T-cell (primary cell): Measurements from ENCODE around the gene PCDHB13. TPM values are rescaled to one million over a fixed set of nuclear protein-coding genes. Genes with fewer than 3 reads are reported as not detected.

Experiments used
- ATAC-seq, 4 experiments: fragments of 200-7000 bp in 3 of 4; fragments of 150-1000 bp in 1 of 4; cut with Tn5 transposase; replicated peaks in 1 of 4; 1 replicate in 3 of 4; 2 replicates in 1 of 4; pipeline ENCODE4 v1.10.0; 2021; ENCODE audit warnings: moderate library complexity in 3 of 4, mild to moderate bottlenecking in 2 of 4, moderate number of reproducible peaks in 1 of 4
- CTCF ChIA-PET, 2 donors: fragments of 300-600 bp; sonication (Branson Sonifier 250); formaldehyde crosslinking; loops; one replicate each; lab custom pipeline; 2022; ENCODE audit warnings: antibody characterized with exemption in 2 of 2; lab: Charles Lee
- POLR2A ChIA-PET, 2 donors: fragments of 300-600 bp; sonication (Branson Sonifier 250); formaldehyde crosslinking; loops; one replicate each; lab custom pipeline; 2022; ENCODE audit warnings: antibody characterized with exemption in 2 of 2; lab: Charles Lee
- DNase-seq, 35 experiments: peaks; one replicate each; pipeline versions ENCODE4 v3.0.0 to v3.0.0-alpha.2; 2013 to 2023
- H3K27ac ChIP-seq: one replicate; pipeline ENCODE4 v1.5.1; 2013; ENCODE audit warnings: low read length
- H3K27me3 ChIP-seq, 2 experiments: replicated peaks in 1 of 2; 1 replicate in 1 of 2; 2 replicates in 1 of 2; pipeline versions ENCODE4 v1.6.1 to v1.7.0; 2013; ENCODE audit warnings: low read length in 1 of 2, mixed read lengths in 1 of 2; ENCODE audit not compliant: control insufficient read depth in 2 of 2, insufficient read depth in 2 of 2; ENCODE audit errors: extremely low read depth in 1 of 2
- H3K36me3 ChIP-seq, 2 donors: 1 replicate in 1 of 2; 2 replicates in 1 of 2; pipeline versions ENCODE4 v1.6.1 to v1.7.0; 2013; ENCODE audit warnings: low read length in 1 of 2; ENCODE audit not compliant: control insufficient read depth in 2 of 2, insufficient read depth in 1 of 2; ENCODE audit errors: extremely low read depth in 1 of 2
- H3K4me1 ChIP-seq, 2 experiments: 1 replicate in 1 of 2; 2 replicates in 1 of 2; pipeline versions ENCODE4 v1.6.1 to v1.7.0; 2013; ENCODE audit warnings: low read length in 2 of 2, mixed read lengths in 1 of 2; ENCODE audit not compliant: insufficient read depth in 2 of 2, control insufficient read depth in 1 of 2; ENCODE audit errors: extremely low read depth in 1 of 2
- H3K4me3 ChIP-seq, 2 donors: 1 replicate in 1 of 2; 2 replicates in 1 of 2; pipeline versions ENCODE4 v1.5.1 to v1.7.0; 2013; ENCODE audit warnings: mild to moderate bottlenecking in 2 of 2, low read length in 1 of 2, moderate library complexity in 1 of 2; ENCODE audit not compliant: control insufficient read depth in 1 of 2; ENCODE audit errors: extremely low read depth in 1 of 2
- H3K9me3 ChIP-seq: 2 replicates; pipeline ENCODE4 v1.7.0; 2013
- H3K27ac Mint-ChIP-seq, 2 donors: one replicate each; pipeline ENCODE4 v1.8.0; 2020 to 2021; ENCODE audit warnings: mild to moderate bottlenecking in 2 of 2, mixed read lengths in 2 of 2
- H3K27me3 Mint-ChIP-seq, 2 donors: one replicate each; pipeline ENCODE4 v1.8.0; 2021 to 2022; ENCODE audit warnings: mixed read lengths in 2 of 2
- H3K36me3 Mint-ChIP-seq: one replicate; pipeline ENCODE4 v1.8.0; 2021; ENCODE audit warnings: mixed read lengths
- H3K4me1 Mint-ChIP-seq, 3 donors: one replicate each; pipeline ENCODE4 v1.8.0; 2020 to 2022; ENCODE audit warnings: mixed read lengths in 3 of 3, mild to moderate bottlenecking in 1 of 3
- H3K4me3 Mint-ChIP-seq, 3 donors: one replicate each; pipeline ENCODE4 v1.8.0; 2020 to 2022; ENCODE audit warnings: mild to moderate bottlenecking in 3 of 3, mixed read lengths in 3 of 3, moderate library complexity in 3 of 3
- H3K9me3 Mint-ChIP-seq, 3 donors: one replicate each; pipeline ENCODE4 v1.8.0; 2020 to 2022; ENCODE audit warnings: mixed read lengths in 3 of 3
- WGBS: methylation state at CpG from one replicate; pipeline ENCODE4 v1.1.5; 2013; ENCODE audit warnings: missing lambda C conversion rate; ENCODE audit not compliant: insufficient coverage; 5-methylcytosine and 5-hydroxymethylcytosine counted together
- total RNA-seq, 35 experiments: library from RNA in 6 of 35; stranded (reverse) in 6 of 35; fragments of 120-200 nt in 1 of 35; gene quantifications; one replicate each; pipeline versions ENCODE4 v1.2.1 to v1.2.4 and lab custom pipeline; 2013 to 2026

PCDHB13 gene
- total RNA-seq, 5 donors from 2014 or later (not counting 1 experiment from before 2014, with no cell fraction given): 0.06 TPM; not detected in 4

DNA sequence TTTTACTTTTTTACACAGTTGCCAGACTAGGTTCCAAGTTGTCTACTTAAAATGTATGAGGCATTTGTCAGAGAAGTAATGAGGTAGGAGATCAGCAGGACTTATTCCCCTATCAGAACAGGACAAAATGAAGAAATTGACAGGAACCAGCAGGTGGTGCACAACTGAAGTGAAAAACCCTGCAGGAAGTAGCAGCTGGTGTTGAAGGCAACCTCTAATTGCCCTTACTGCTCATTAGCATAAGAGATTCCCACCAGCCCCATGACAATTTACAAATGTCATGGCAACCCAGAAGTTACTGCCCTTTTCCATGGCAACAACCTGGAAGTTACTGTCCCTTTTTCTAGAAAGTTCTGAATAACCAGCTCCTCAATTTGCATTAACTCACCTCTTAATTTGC lies 36.9 kb downstream of the PCDHB13 start:
- no peak for DNase-seq
- peaks cover 9 to 68% (median 60%) of the 10 kb centered on the region in 3 donors for H3K9me3 Mint-ChIP-seq

DNA sequence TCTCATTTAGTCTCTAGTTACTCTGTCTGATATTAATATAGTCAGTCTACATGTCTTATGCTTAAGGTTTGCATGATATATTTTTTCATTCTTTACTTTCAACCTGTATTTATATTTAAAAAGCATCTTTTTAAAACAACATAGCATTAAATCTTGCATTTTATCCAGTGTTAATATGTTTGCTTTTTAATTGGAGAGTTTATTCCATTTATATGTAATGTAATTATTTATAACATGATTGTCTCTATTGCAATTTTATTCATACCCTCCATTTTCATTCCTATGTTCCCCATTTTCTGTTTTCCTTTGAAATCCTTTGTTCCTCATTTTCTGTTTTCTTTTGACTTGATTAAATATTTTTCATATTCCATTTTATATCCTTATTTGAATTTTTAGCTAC lies 44.7 kb downstream of the PCDHB13 start:
- H3K9me3 Mint-ChIP-seq: peaks cover 13 to 69% (median 60%) of the 10 kb centered on the region in 3 donors
- CTCF ChIA-PET: no interaction called here

More for the DNA sequence above, 36.9 kb downstream of the PCDHB13 start:
- Mint-ChIP-seq H3K27me3 (peaks cover 2 to 5% of the 10 kb centered on the region in 2 donors), H3K27ac (no peak overlapping the region), H3K36me3 (peaks cover 25% of the 10 kb centered on the region), H3K4me1 (no peaks in the 10 kb centered on the region), H3K4me3 (no peak overlapping the region)
- peaks cover 12% of the 10 kb centered on the region for H3K9me3 ChIP-seq
- ChIA-PET POLR2A (no interaction called here), CTCF (interaction anchor here in 1 of 2 donors (0.6 kb wide), 1 partner anchor 1091 kb away, joined by 3 read pairs; no protein-coding TSS in a partner anchor)
- H3K27me3 ChIP-seq: peaks cover 0 to 8% of the 10 kb centered on the region in 2 experiments
- no peaks in the 10 kb centered on the region for H3K4me1 ChIP-seq
- no peaks in the 10 kb centered on the region for H3K36me3 ChIP-seq
- H3K27ac ChIP-seq: no peak overlapping the region
- no peak for ATAC-seq
- no peak overlapping the region for H3K4me3 ChIP-seq

DNA sequence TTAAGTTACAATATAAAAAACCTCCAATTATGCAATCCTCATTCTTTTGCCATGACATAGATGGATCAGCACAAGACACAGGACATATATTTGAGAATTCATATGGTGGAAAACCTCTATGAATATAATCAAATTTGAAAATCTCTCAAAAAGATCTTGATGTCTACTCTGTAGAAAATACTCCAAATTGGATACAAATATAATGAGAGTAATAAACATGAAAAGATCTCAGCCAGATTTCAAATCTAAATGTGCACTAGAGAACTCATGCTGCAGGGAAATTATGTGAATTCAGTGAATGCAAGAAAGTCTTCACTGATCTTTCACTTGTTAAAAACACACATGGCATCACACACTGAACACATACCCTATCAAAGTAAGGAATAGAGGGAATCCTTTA lies 45.2 kb downstream of the PCDHB13 start:
- H3K9me3 Mint-ChIP-seq: peaks cover 15 to 67% (median 57%) of the 10 kb centered on the region in 3 donors
- no peaks in the 10 kb centered on the region for H3K4me1 Mint-ChIP-seq
- H3K4me3 Mint-ChIP-seq: no peak overlapping the region
- ATAC-seq: no peak
- ChIA-PET POLR2A (no interaction called here), CTCF (no interaction called here)
- Histone ChIP-seq H3K4me3 (no peak overlapping the region), H3K27me3 (no peaks in the 10 kb centered on the region), H3K36me3 (no peaks in the 10 kb centered on the region), H3K27ac (no peak overlapping the region), H3K4me1 (no peaks in the 10 kb centered on the region), H3K9me3 (peaks cover 29% of the 10 kb centered on the region)
- no peak overlapping the region for H3K27ac Mint-ChIP-seq
- H3K36me3 Mint-ChIP-seq: peaks cover 40% of the 10 kb centered on the region
- H3K27me3 Mint-ChIP-seq: no peaks in the 10 kb centered on the region
- no peak for DNase-seq

More for the DNA sequence above, 44.7 kb downstream of the PCDHB13 start:
- Mint-ChIP-seq H3K27ac (no peak overlapping the region), H3K4me1 (no peaks in the 10 kb centered on the region), H3K27me3 (no peaks in the 10 kb centered on the region), H3K4me3 (no peak overlapping the region), H3K36me3 (peaks cover 38% of the 10 kb centered on the region)
- no peak for ATAC-seq
- Histone ChIP-seq H3K27me3 (no peaks in the 10 kb centered on the region), H3K4me3 (no peak overlapping the region), H3K9me3 (peaks cover 32% of the 10 kb centered on the region), H3K27ac (no peak overlapping the region), H3K36me3 (no peaks in the 10 kb centered on the region), H3K4me1 (no peaks in the 10 kb centered on the region)
- POLR2A ChIA-PET: no interaction called here
- DNase-seq: no peak

DNA sequence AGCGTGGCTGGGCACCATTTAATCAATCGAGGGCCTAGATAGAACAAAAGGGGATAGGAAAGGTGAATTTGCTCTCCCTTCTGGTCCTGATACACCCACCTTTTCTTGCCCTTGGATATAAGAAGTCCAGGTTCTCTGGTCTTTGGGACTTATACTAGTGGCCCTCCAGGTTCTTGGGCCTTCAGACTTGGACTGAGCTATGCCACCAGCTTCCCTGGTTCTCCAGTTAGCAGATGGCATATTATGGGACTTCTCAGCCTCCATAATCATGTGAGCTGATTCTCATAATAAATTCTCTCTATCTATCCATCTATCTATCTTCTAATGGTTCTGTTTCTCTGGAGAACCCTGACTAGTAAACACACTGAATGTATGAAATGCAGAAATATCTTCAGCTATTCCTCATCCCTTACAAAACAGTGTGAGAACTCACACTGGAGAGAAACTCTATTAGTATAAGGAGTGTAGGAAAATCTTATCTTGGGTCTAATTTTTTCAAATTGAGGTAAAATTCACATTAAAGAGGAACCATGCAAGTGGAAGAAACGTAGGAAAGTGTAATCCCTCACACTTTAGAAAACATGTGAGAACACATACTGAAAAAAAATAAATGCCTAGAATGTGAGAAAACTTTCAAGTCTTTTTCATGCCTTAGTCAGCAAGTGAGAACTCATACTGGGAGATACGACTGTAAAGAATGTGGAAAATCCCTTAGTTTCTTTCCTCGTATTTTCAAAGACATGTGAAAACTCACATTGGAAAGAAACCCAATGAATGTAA lies 46.9 kb downstream of the PCDHB13 start:
- H3K4me1 ChIP-seq: no peaks in the 10 kb centered on the region
- WGBS: no CpG with 5 or more reads among the region's 5 CpGs
- H3K4me3 Mint-ChIP-seq: no peak overlapping the region
- DNase-seq: no peak
- POLR2A ChIA-PET: no interaction called here
- H3K36me3 Mint-ChIP-seq: peaks cover 33% of the 10 kb centered on the region
- CTCF ChIA-PET: no interaction called here
- H3K27ac Mint-ChIP-seq: no peak overlapping the region
- H3K27ac ChIP-seq: no peak overlapping the region
- peaks cover 0 to 1% of the 10 kb centered on the region in 2 donors for H3K27me3 Mint-ChIP-seq
- no peak for ATAC-seq
- H3K9me3 Mint-ChIP-seq: peaks cover 8 to 64% (median 51%) of the 10 kb centered on the region in 3 donors
- H3K36me3 ChIP-seq: no peaks in the 10 kb centered on the region
- no peaks in the 10 kb centered on the region for H3K4me1 Mint-ChIP-seq
- H3K9me3 ChIP-seq: peaks cover 37% of the 10 kb centered on the region
- H3K4me3 ChIP-seq: no peak overlapping the region
- H3K27me3 ChIP-seq: no peaks in the 10 kb centered on the region

DNA sequence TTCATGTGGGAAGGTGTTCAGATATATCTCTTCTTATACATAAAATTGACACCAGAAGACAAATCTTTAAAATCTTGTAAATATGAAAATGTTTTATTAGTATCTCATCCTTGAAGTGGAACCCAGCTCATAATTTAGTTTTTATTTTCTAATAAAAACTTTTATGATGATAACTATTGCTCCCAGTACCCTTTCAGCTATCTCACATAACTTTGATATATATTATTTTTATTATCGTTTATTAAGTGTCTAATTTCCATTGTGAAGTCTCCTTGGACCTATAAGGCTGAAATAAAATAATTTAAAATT lies 47.5 kb downstream of the PCDHB13 start:
- no peak for DNase-seq
- ChIA-PET CTCF (no interaction called here), POLR2A (no interaction called here)
- no CpG with 5 or more reads among the region's 1 CpG for WGBS
- Mint-ChIP-seq H3K27me3 (peaks cover 0 to 3% of the 10 kb centered on the region in 2 donors), H3K9me3 (peaks cover 14 to 64% (median 51%) of the 10 kb centered on the region in 3 donors), H3K36me3 (peaks cover 36% of the 10 kb centered on the region), H3K27ac (no peak overlapping the region), H3K4me3 (no peak overlapping the region), H3K4me1 (no peaks in the 10 kb centered on the region)
- no peak overlapping the region for H3K27ac ChIP-seq
- peaks cover 37% of the 10 kb centered on the region for H3K9me3 ChIP-seq
- no peaks in the 10 kb centered on the region for H3K36me3 ChIP-seq
- no peaks in the 10 kb centered on the region for H3K27me3 ChIP-seq
- H3K4me1 ChIP-seq: no peaks in the 10 kb centered on the region
- no peak overlapping the region for H3K4me3 ChIP-seq
- ATAC-seq: no peak

Other genes starting within 250 kb of the PCDHB13 start
- gene PCDHAC2, start 247.4 kb upstream of the PCDHB13 start, total RNA-seq: under 1 TPM in 1 of 5 donors, not detected in 4; 0.03 TPM
- gene PCDHB1, start 162.5 kb upstream of the PCDHB13 start, total RNA-seq: not detected
- 1 to 10 TPM in 1 of 5 donors, under 1 TPM in 1, not detected in 3; 0.09 to 1.4 TPM for gene PCDHB2, start 119.3 kb upstream of the PCDHB13 start, total RNA-seq
- 1 to 10 TPM in 1 of 5 donors, not detected in 4; 1.2 TPM for gene PCDHB3, start 113.4 kb upstream of the PCDHB13 start, total RNA-seq
- gene PCDHB4, start 92.1 kb upstream of the PCDHB13 start, total RNA-seq: not detected
- gene PCDHB5, start 78.7 kb upstream of the PCDHB13 start, total RNA-seq: under 1 TPM in 3 of 5 donors, not detected in 2; 0.09 to 0.32 (median 0.30) TPM
- not detected for gene PCDHB6, start 63.9 kb upstream of the PCDHB13 start, total RNA-seq
- gene PCDHB7, start 41.3 kb upstream of the PCDHB13 start, total RNA-seq: not detected
- not detected for gene PCDHB8, start 36.1 kb upstream of the PCDHB13 start, total RNA-seq
- not detected for gene PCDHB16, start 31.5 kb upstream of the PCDHB13 start, total RNA-seq
- gene PCDHB9, start 26.8 kb upstream of the PCDHB13 start, total RNA-seq: under 1 TPM in 3 of 5 donors, not detected in 2; 0.09 to 0.26 (median 0.23) TPM
- gene PCDHB10, start 21.6 kb upstream of the PCDHB13 start, total RNA-seq: not detected
- gene PCDHB11, start 14.3 kb upstream of the PCDHB13 start, total RNA-seq: not detected
- not detected for gene PCDHB12, start 5.2 kb upstream of the PCDHB13 start, total RNA-seq
- under 1 TPM in 1 of 5 donors, not detected in 4; 0.12 TPM for gene PCDHB14, start 9.4 kb downstream of the PCDHB13 start, total RNA-seq
- under 1 TPM in 2 of 5 donors, not detected in 3; 0.12 to 0.16 TPM for gene PCDHB15, start 31.5 kb downstream of the PCDHB13 start, total RNA-seq
- gene SLC25A2, start 90.1 kb downstream of the PCDHB13 start, total RNA-seq: 1 to 10 TPM in 2 of 5 donors, under 1 TPM in 2, not detected in 1; 0.49 to 2.0 (median 0.97) TPM
- 100 to 1,000 TPM in 3 of 5 donors, 10 to 100 TPM in 2; 83.7 to 103 (median 101) TPM for gene TAF7, start 106.9 kb downstream of the PCDHB13 start, total RNA-seq
- under 1 TPM in 4 of 5 donors, not detected in 1; 0.16 to 0.38 (median 0.31) TPM for gene PCDHGA1, start 116.6 kb downstream of the PCDHB13 start, total RNA-seq
- under 1 TPM in 2 of 5 donors, not detected in 3; 0.13 to 0.15 TPM for gene PCDHGA2, start 124.8 kb downstream of the PCDHB13 start, total RNA-seq
- under 1 TPM in 2 of 5 donors, not detected in 3; 0.09 to 0.20 TPM for gene PCDHGA3, start 129.9 kb downstream of the PCDHB13 start, total RNA-seq
- gene PCDHGB1, start 136.2 kb downstream of the PCDHB13 start, total RNA-seq: under 1 TPM in 2 of 5 donors, not detected in 3; 0.13 to 0.19 TPM
- under 1 TPM in 4 of 5 donors, not detected in 1; 0.18 to 0.37 (median 0.28) TPM for gene PCDHGA4, start 141.1 kb downstream of the PCDHB13 start, total RNA-seq
- under 1 TPM; 0.16 to 0.62 (median 0.47) TPM for gene PCDHGB2, start 146.1 kb downstream of the PCDHB13 start, total RNA-seq
- gene PCDHGA5, start 150.2 kb downstream of the PCDHB13 start, total RNA-seq: under 1 TPM in 3 of 5 donors, not detected in 2; 0.06 to 0.43 (median 0.41) TPM
- gene PCDHGB3, start 156.3 kb downstream of the PCDHB13 start, total RNA-seq: under 1 TPM; 0.20 to 0.85 (median 0.41) TPM
- gene PCDHGA6, start 160.0 kb downstream of the PCDHB13 start, total RNA-seq: under 1 TPM; 0.19 to 0.64 (median 0.28) TPM
- under 1 TPM; 0.16 to 0.53 (median 0.21) TPM for gene PCDHGA7, start 168.8 kb downstream of the PCDHB13 start, total RNA-seq
- under 1 TPM; 0.09 to 0.29 (median 0.19) TPM for gene PCDHGB4, start 173.8 kb downstream of the PCDHB13 start, total RNA-seq
- gene PCDHGA8, start 178.7 kb downstream of the PCDHB13 start, total RNA-seq: under 1 TPM in 3 of 5 donors, not detected in 2; 0.05 to 0.13 (median 0.09) TPM
- gene PCDHGB5, start 184.0 kb downstream of the PCDHB13 start, total RNA-seq: under 1 TPM; 0.26 to 0.96 (median 0.39) TPM
- gene PCDHGA9, start 188.9 kb downstream of the PCDHB13 start, total RNA-seq: under 1 TPM in 4 of 5 donors, not detected in 1; 0.14 to 0.26 (median 0.19) TPM
- gene PCDHGB6, start 194.1 kb downstream of the PCDHB13 start, total RNA-seq: under 1 TPM in 4 of 5 donors, not detected in 1; 0.19 to 0.59 (median 0.37) TPM
- gene PCDHGA10, start 199.1 kb downstream of the PCDHB13 start, total RNA-seq: under 1 TPM; 0.10 to 0.53 (median 0.32) TPM
- under 1 TPM; 0.16 to 0.33 (median 0.22) TPM for gene PCDHGB7, start 203.8 kb downstream of the PCDHB13 start, total RNA-seq
- gene PCDHGA11, start 207.1 kb downstream of the PCDHB13 start, total RNA-seq: under 1 TPM in 4 of 5 donors, not detected in 1; 0.06 to 0.44 (median 0.11) TPM
- under 1 TPM in 4 of 5 donors, not detected in 1; 0.09 to 0.53 (median 0.22) TPM for gene PCDHGA12, start 216.6 kb downstream of the PCDHB13 start, total RNA-seq